ENCODE results near the gene TOPAZ1. TPM values are rescaled to one million over a fixed set of nuclear protein-coding genes. Genes with fewer than 3 reads are reported as not detected.

Gene TOPAZ1
- polyA plus RNA-seq, 3 donors, result not detected

- no peak overlapping the region for H2AFZ ChIP-seq (ENCODE audit: insufficient read depth, low read depth, low read length, poor library complexity, severe bottlenecking)
- no peak overlapping the region for H3K27ac Mint-ChIP-seq
- H3K4me1 ChIP-seq (ENCODE audit: control insufficient read depth in 1 of 2, insufficient read depth in 2 of 2, low read length in 2 of 2), result peaks cover 4 to 11% of the 10 kb centered on the region in 2 donors
- no peaks in the 10 kb centered on the region for H3K36me3 Mint-ChIP-seq
- H3K36me3 ChIP-seq (replicated peaks in 1 of 2; ENCODE audit: control insufficient read depth in 1 of 2, insufficient read depth in 2 of 2, low read length in 2 of 2), result no peaks in the 10 kb centered on the region
- H3K4me3 ChIP-seq (replicated peaks in 1 of 3; ENCODE audit: low read depth in 2 of 3, low read length in 3 of 3), result no peak overlapping the region
- no peak overlapping the region for H3K4me3 Mint-ChIP-seq
- no peak for TF ChIP-seq CTCF (IDR thresholded peaks at IDR 0.05)
- H3K79me2 ChIP-seq (ENCODE audit: insufficient read depth, low read length), result no peaks in the 10 kb centered on the region
- H3K9me3 Mint-ChIP-seq, result peaks cover 0 to 9% (median 4%) of the 10 kb centered on the region in 7 donors
- no peak for DNase-seq
- H3K27me3 Mint-ChIP-seq (ENCODE audit: low read depth in 3 of 3), result peaks cover 0 to 5% (median 2%) of the 10 kb centered on the region in 3 donors
- peaks cover 13% of the 10 kb centered on the region for H3K4me1 Mint-ChIP-seq
- WGBS (ENCODE audit: insufficient coverage), result 94% methylated on average over 2 of the region's 2 CpGs
- no peaks in the 10 kb centered on the region for H3K9me3 ChIP-seq (replicated peaks in 1 of 2; ENCODE audit: control insufficient read depth in 1 of 2, insufficient read depth in 1 of 2, low read length in 2 of 2)
- no peaks in the 10 kb centered on the region for H3K27me3 ChIP-seq (ENCODE audit: control insufficient read depth in 2 of 2, insufficient read depth in 2 of 2, low read length in 2 of 2)
- H4K20me1 ChIP-seq (ENCODE audit: insufficient read depth, low read length), result no peaks in the 10 kb centered on the region
- H3K4me2 ChIP-seq (replicated peaks; ENCODE audit: extremely low read depth, low read length, poor library complexity, severe bottlenecking), result no peak overlapping the region
- intact Hi-C loops (cut with micrococcal nuclease), result no loop called here
- H3K27ac ChIP-seq (ENCODE audit: low read depth in 1 of 2, low read length in 2 of 2), result no peak overlapping the region
- H3K9ac ChIP-seq (ENCODE audit: insufficient read depth, low read length, poor library complexity, severe bottlenecking), result no peak overlapping the region
These were observed 38.9 kb downstream of the TOPAZ1 start for GRCh38 chr3:44280631-44281030.

GRCh38 chr3:44284949-44285348 lies 43.3 kb downstream of the TOPAZ1 start:
- Histone ChIP-seq H3K9me3 (replicated peaks in 1 of 2; ENCODE audit: control insufficient read depth in 1 of 2, insufficient read depth in 1 of 2, low read length in 2 of 2) (no peaks in the 10 kb centered on the region), H3K4me2 (replicated peaks; ENCODE audit: extremely low read depth, low read length, poor library complexity, severe bottlenecking) (no peak overlapping the region), H3K4me3 (replicated peaks in 1 of 3; ENCODE audit: low read depth in 2 of 3, low read length in 3 of 3) (no peak overlapping the region), H3K27me3 (ENCODE audit: control insufficient read depth in 2 of 2, insufficient read depth in 2 of 2, low read length in 2 of 2) (no peaks in the 10 kb centered on the region), H4K20me1 (ENCODE audit: insufficient read depth, low read length) (no peaks in the 10 kb centered on the region), H3K36me3 (replicated peaks in 1 of 2; ENCODE audit: control insufficient read depth in 1 of 2, insufficient read depth in 2 of 2, low read length in 2 of 2) (no peaks in the 10 kb centered on the region), H2AFZ (ENCODE audit: insufficient read depth, low read depth, low read length, poor library complexity, severe bottlenecking) (no peak overlapping the region), H3K4me1 (ENCODE audit: control insufficient read depth in 1 of 2, insufficient read depth in 2 of 2, low read length in 2 of 2) (peaks cover 4 to 11% of the 10 kb centered on the region in 2 donors), H3K79me2 (ENCODE audit: insufficient read depth, low read length) (no peaks in the 10 kb centered on the region), H3K27ac (ENCODE audit: low read depth in 1 of 2, low read length in 2 of 2) (no peak overlapping the region), H3K9ac (ENCODE audit: insufficient read depth, low read length, poor library complexity, severe bottlenecking) (no peak overlapping the region)
- Mint-ChIP-seq H3K4me3 (no peak overlapping the region), H3K4me1 (peaks cover 13% of the 10 kb centered on the region), H3K9me3 (peaks cover 0 to 3% (median 2%) of the 10 kb centered on the region in 7 donors), H3K36me3 (no peaks in the 10 kb centered on the region), H3K27me3 (ENCODE audit: low read depth in 3 of 3) (peaks cover 0 to 2% (median 0%) of the 10 kb centered on the region in 3 donors), H3K27ac (no peak overlapping the region)
- WGBS (ENCODE audit: insufficient coverage), result no CpG with 5 or more reads among the region's 2 CpGs
- intact Hi-C loops (cut with micrococcal nuclease), result no loop called here
- TF ChIP-seq CTCF (IDR thresholded peaks at IDR 0.05), result no peak
- no peak for DNase-seq
